IPS-20b (cell line): ENCODE data around the gene NSD2.
"Not testable (repeated sequence)": the region's sequence is repeated elsewhere in the genome, so short reads cannot be mapped to it uniquely, and the experiment has no call there.

Source experiments
- H3K27ac ChIP-seq: one replicate; pipeline ENCODE4 v1.5.1; 2013; ENCODE audit warnings: low read length
- H3K27me3 ChIP-seq: 2 replicates; pipeline ENCODE4 v1.6.1; 2013; ENCODE audit warnings: mild to moderate bottlenecking, low read length, inconsistent platforms; ENCODE audit not compliant: insufficient read depth
- H3K36me3 ChIP-seq: 2 replicates; pipeline ENCODE4 v1.6.1; 2013; ENCODE audit warnings: low read depth, mild to moderate bottlenecking, inconsistent platforms, low read length, moderate library complexity; ENCODE audit not compliant: insufficient read depth
- H3K4me1 ChIP-seq: 2 replicates; pipeline ENCODE4 v1.6.1; 2013; ENCODE audit warnings: mild to moderate bottlenecking, control low read depth, inconsistent platforms, low read length, moderate library complexity; ENCODE audit not compliant: insufficient read depth
- H3K4me3 ChIP-seq: 2 replicates; pipeline ENCODE4 v1.5.1; 2013; ENCODE audit warnings: mild to moderate bottlenecking, low read length, inconsistent platforms
- H3K9ac ChIP-seq: 2 replicates; pipeline ENCODE4 v1.6.1; 2013; ENCODE audit warnings: low read depth, mild to moderate bottlenecking, inconsistent platforms, low read length, moderate library complexity
- H3K9me3 ChIP-seq: 2 replicates; pipeline ENCODE4 v1.6.1; 2013; ENCODE audit warnings: mild to moderate bottlenecking, low read depth, low read length, inconsistent platforms; ENCODE audit not compliant: insufficient read depth

NSD2 gene

DNA sequence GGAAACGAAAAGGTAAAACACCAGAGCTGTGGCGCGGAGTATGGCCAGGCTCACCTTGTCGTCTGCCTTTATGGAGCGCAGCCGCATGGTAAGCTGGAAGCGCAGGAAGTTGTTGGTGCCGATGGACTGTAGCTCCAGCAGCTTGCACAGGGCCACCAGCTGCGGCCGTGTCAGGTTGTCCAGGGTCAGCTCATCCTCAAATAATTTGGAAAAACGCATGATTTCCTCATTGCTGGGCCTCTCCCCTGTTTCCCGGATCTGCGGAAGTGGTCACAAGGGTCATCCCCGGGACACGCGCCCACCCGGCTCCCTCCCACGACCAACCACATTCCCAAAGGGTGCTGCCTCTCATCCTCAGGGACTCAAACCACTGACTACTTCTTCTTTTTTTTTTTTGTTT is 38.5 kb upstream of the NSD2 start:
- Histone ChIP-seq H3K27ac (no peak overlapping the region), H3K4me1 (no peaks in the 10 kb centered on the region), H3K36me3 (peaks cover 61% of the 10 kb centered on the region)

DNA sequence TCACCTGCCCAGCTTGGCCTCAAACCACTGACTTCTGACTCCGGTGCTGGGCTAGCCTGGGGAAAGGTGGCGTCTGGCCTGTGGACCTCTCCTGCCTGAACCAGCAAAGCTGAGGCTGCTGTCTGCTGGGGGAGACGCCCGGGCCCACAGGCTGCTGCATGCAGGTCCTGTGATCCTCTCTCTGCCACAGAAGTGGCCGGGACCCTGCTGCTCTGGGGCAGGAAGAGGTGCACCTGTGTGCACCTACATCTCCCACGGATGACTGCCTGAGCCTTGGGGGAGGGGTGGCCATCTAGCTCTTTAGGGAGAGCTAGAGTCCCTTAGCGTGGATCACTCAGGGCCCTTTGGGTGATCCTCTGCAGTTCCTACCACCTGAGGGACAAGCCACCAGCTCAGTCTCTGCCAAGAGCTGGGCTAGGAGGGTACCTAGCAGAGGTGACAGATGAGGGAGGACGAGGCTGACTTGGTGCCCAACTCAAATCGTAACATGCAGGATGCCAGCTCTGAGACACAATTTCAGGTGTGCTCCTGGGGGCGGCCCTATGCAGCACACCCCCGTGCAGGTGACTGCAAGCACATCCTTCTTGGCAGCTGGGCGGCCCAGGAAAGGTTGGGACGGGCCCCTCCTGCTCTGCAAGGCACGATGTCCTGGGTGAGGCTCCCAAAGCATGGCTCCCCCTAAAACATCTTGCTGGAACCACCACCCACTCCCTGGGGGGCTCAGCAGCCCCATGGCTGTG is 37.7 kb upstream of the NSD2 start:
- peaks cover 8% of the 10 kb centered on the region; the same call in 1 of the 2 replicates for H3K9me3 ChIP-seq
- no peak overlapping the region for H3K9ac ChIP-seq
- H3K27me3 ChIP-seq: no peaks in the 10 kb centered on the region
- H3K4me1 ChIP-seq: no peaks in the 10 kb centered on the region
- H3K27ac ChIP-seq: no peak overlapping the region
- H3K4me3 ChIP-seq: no peak overlapping the region
- H3K36me3 ChIP-seq: peaks cover 64% of the 10 kb centered on the region

More for the DNA sequence above, 38.5 kb upstream of the NSD2 start:
- Histone ChIP-seq H3K9ac (no peak overlapping the region), H3K9me3 (peaks cover 8% of the 10 kb centered on the region; the same call in 1 of the 2 replicates), H3K4me3 (no peak overlapping the region), H3K27me3 (no peaks in the 10 kb centered on the region)

DNA sequence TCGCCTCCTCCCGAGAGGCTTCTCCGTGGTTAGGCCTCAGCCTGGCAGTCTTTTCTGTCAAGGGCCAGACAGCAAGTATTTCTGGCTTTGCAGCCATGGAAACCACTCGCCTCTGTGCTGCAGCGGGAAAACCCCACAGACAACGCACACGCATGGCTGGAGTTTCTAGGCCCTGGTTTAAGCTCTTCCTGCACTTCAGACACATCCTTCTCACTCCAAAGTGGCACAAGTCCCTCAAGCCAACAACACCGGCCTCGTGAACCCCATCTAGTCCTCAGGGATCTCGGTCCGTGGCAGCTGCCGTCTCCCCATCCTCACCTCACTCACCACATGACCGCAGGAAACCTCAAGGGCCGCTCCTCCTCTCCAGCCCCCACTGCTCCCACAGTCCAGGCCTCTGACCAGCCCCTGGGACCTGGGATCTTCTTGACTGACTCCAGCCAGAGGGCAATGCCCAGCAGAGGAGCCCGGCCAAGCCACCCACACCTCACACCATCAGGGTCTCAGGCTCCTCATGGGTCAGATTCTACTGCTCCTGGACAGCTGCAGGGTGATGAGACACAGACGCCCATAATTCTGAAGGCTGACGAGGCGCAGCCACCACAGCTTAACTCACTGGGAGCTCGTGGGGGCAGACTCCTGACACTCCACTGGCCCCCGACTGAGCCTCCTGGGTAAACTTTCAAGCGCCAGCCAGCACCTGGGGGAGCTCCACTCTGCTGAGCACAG is 37.0 kb upstream of the NSD2 start:
- no peak overlapping the region for H3K9ac ChIP-seq
- no peaks in the 10 kb centered on the region for H3K27me3 ChIP-seq
- peaks cover 69% of the 10 kb centered on the region for H3K36me3 ChIP-seq
- H3K4me3 ChIP-seq: no peak overlapping the region
- H3K9me3 ChIP-seq: peaks cover 7% of the 10 kb centered on the region; the same call in 1 of the 2 replicates
- no peak overlapping the region for H3K27ac ChIP-seq
- no peaks in the 10 kb centered on the region for H3K4me1 ChIP-seq

DNA sequence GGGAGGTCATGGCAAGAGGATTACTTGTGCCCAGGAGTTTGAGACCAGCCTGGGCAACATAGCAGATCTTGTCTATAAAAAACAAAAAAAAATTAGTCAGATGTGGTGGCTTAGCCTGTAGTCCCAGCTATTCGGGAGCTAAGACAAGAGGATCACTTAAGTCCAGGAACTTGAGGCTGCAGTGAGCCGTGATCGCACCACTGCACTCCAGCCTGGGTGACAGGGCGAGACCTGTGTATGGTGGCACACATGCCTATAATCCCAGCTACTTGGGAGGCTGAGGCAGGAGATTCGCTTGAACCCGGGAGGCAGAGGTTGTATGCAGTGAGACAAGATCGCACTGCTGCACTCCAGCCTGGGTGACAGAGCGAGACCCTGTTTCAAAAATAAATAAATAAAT is 35.4 kb upstream of the NSD2 start:
- H3K9ac ChIP-seq, H3K9me3 ChIP-seq, H3K4me1 ChIP-seq, H3K27ac ChIP-seq, H3K27me3 ChIP-seq, H3K4me3 ChIP-seq: not testable (repeated sequence)
- H3K36me3 ChIP-seq: peaks cover 76% of the 10 kb centered on the region

DNA sequence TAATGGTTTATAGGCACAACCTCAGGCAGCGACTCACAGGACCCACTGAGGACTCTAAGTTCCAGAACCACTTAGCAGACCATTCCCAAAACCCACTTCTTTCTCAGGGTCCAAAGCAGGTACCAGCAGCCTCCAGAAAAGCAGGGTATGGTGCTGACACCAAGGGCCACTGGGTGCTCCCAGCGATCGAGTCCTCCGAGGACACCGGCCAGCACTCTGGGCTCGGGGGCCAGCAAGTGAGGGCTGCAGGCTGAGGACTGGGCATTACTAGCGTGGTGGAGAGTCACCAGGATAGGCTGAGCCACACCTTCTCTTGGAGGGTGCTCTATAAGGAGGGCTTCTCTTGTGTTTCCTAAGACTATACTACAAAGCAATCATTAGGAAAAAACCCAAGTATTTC is 34.5 kb upstream of the NSD2 start:
- Histone ChIP-seq H3K36me3 (peaks cover 76% of the 10 kb centered on the region), H3K4me1 (no peaks in the 10 kb centered on the region), H3K9ac (no peak overlapping the region), H3K27ac (no peak overlapping the region), H3K9me3 (no peaks in the 10 kb centered on the region), H3K27me3 (no peaks in the 10 kb centered on the region), H3K4me3 (no peak overlapping the region)

DNA sequence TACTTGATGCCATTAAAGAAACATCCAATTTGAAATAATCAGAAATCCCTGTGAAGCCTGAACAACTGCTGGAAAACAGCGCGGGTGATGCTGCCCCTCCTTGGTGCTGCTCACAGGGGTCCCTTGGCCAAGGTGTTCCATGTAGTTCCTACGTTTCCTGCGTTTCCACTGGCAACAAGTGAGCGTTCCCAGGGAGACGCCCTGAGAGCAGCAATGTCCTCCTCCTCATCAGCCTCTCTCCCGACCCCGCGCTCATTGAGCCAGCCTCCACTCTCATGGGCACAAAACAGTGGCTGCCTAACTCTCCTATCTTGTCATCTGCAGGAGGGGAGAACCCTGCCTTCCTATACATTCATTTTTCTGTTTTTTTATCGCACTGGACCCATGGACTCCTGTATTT is 34.1 kb upstream of the NSD2 start:
- H3K27ac ChIP-seq: no peak overlapping the region
- no peaks in the 10 kb centered on the region for H3K4me1 ChIP-seq
- no peaks in the 10 kb centered on the region for H3K9me3 ChIP-seq
- no peak overlapping the region for H3K9ac ChIP-seq
- peaks cover 72% of the 10 kb centered on the region for H3K36me3 ChIP-seq
- no peaks in the 10 kb centered on the region for H3K27me3 ChIP-seq
- H3K4me3 ChIP-seq: no peak overlapping the region

DNA sequence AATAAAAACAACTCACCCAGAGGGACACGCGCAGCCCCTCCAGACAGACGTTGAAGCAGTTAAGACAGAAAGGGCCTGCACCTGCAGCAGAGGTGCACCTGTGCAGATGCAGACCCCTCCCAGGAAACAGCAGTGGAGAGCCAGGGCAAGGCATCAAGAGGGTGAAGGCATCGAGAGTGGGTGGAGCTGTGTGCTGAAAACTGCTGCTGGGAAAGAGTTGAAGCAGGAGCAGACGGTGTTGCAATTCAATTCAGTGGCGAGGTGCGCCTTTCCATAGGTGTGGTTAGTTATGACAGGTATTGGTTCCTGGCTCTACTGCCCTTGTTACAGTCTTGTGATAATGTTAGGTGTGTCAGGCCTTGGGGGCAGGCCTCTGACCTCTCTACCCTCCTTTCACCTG is 31.9 kb upstream of the NSD2 start:
- Histone ChIP-seq H3K36me3 (peaks cover 68% of the 10 kb centered on the region), H3K27ac (no peak overlapping the region), H3K9ac (no peak overlapping the region), H3K4me3 (no peak overlapping the region), H3K27me3 (no peaks in the 10 kb centered on the region), H3K4me1 (no peaks in the 10 kb centered on the region), H3K9me3 (no peaks in the 10 kb centered on the region)

DNA sequence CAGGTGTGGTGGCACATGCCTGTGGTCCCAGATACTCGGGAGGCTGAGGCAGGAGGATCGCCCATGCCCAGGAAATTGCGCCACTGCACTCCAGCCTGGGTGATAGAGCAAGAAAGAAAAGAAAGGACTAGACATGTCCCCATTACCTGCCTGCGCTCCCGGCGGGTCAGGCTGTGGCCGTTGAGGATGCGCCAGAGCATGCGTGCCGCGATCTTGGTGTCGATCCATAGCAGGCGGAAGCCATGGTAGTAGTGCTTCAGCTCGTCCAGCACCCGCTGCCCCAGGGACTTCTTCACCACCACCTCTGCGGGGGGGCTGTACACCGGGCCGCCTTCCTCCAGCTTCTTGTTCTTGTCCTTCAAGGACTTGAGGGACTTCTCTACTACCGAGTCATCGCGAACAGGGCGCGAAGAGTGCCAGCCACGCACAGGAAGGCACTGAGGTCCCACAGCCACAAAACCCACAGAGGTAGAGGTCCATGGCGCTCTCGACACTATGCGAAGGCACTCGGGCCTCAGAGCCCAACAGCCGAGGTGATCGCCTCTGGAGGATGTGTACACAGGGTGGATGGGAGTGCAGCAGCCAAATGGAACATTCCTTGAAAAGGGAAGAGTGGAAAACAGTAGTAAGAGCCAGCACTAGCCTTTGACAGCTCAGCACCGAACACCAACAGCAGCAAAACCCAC is 29.8 kb upstream of the NSD2 start:
- Histone ChIP-seq H3K36me3 (peaks cover 53% of the 10 kb centered on the region), H3K27ac (no peak overlapping the region)

DNA sequence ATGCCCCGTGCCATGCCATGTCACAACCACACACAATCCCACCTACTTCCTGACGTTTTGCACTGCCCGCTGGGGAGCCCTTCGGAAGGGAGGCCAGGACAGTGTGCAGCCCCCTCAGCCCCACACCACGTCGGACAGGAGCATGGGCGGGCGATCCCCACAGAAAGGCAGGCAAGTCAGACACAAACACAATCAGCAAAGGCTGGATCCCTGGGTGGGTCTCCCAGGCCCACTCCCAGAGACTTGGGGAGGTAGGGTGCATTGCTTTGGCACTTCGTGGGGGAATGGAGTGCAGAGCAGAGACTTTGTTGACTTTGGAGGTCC is 29.3 kb upstream of the NSD2 start:
- Histone ChIP-seq H3K9me3 (no peaks in the 10 kb centered on the region), H3K36me3 (peaks cover 48% of the 10 kb centered on the region), H3K9ac (no peak overlapping the region), H3K4me3 (no peak overlapping the region), H3K27ac (no peak overlapping the region), H3K4me1 (no peaks in the 10 kb centered on the region), H3K27me3 (no peaks in the 10 kb centered on the region)

More for the DNA sequence above, 29.8 kb upstream of the NSD2 start:
- Histone ChIP-seq H3K4me1 (no peaks in the 10 kb centered on the region), H3K9ac (no peak overlapping the region), H3K27me3 (no peaks in the 10 kb centered on the region), H3K4me3 (no peak overlapping the region), H3K9me3 (no peaks in the 10 kb centered on the region)

DNA sequence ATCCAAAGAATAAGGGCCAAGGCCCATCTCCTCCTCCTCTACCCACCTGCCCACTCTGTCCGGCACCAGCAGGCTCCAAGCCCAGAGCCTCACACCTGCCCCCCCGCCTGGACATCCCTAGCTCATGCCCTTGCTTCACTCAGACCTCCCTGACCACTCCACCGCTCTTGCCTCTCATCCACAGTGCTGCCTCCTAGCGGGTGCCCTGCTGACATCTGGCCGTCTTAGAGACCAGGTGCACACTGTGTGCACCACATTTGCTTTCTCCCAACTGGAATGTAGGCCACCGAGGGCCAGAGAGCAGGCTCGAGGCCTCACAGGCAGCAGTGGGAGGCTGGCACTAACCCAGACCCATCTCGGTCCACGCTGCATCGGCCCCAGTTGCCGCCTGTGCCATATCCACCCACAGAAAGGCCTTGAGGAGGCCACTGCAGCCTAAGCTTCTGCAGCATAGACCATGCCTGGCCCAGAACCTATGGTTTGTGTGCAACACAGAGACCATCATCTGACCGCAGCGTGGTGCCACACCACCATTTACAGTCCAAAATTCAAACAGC is 28.8 kb upstream of the NSD2 start:
- Histone ChIP-seq H3K27me3 (no peaks in the 10 kb centered on the region), H3K4me3 (no peak overlapping the region), H3K4me1 (no peaks in the 10 kb centered on the region), H3K9ac (no peak overlapping the region), H3K36me3 (peaks cover 48% of the 10 kb centered on the region), H3K9me3 (no peaks in the 10 kb centered on the region), H3K27ac (no peak overlapping the region)

DNA sequence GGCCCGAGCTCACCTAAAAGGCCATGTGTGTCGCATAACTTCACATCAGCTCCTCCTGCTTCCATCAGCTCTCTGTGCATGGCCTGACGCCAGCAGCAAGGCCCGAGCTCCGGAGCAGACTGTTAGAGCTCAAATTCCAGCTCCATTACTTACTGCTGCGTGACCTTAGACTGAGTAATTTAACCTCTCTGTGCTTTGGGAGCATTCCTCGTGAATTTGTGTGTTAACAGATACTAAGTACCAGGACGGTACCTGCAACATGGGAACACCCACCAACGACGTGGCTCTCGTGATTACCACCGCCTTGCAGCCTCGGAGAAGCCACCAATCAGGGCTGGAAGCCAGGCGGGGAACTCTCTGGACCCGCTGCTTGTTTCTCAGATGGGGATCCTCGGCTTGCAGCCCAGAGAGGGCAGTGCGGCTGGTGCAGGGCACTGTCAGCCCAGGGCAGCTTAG is 28.2 kb upstream of the NSD2 start:
- Histone ChIP-seq H3K27me3 (no peaks in the 10 kb centered on the region), H3K27ac (no peak overlapping the region), H3K4me1 (no peaks in the 10 kb centered on the region), H3K4me3 (no peak overlapping the region), H3K9me3 (no peaks in the 10 kb centered on the region), H3K36me3 (peaks cover 49% of the 10 kb centered on the region), H3K9ac (no peak overlapping the region)
